IMR-90 (cell line): Measurements from ENCODE around the gene SERPINH1. TPM values are rescaled to one million over a fixed set of nuclear protein-coding genes. Genes with fewer than 3 reads are reported as not detected.

Experiments used
- ATAC-seq: fragments of 200-7000 bp; cut with Tn5 transposase; 2 replicates; pipeline ENCODE4 v1.9.1; 2020; ENCODE audit warnings: low read depth, mild to moderate bottlenecking, moderate library complexity
- BruUV-seq: library from RNA; stranded (reverse); fragments of 400-500 nt; replicated peaks from 2 replicates; lab custom pipeline; 2021; lab: Mats Ljungman, UMichigan
- CTCF ChIA-PET: fragments of 300-600 bp; formaldehyde crosslinking; extraction: SDS; loops from one replicate; lab custom pipeline; 2021; ENCODE audit warnings: antibody characterized with exemption; lab: Yijun Ruan, JAX
- POLR2A ChIA-PET: fragments of 300-600 bp; sonication (Branson Sonifier 250); formaldehyde crosslinking; loops from one replicate; lab custom pipeline; 2022; ENCODE audit warnings: antibody characterized with exemption; ENCODE audit not compliant: unreplicated experiment; lab: Charles Lee
- DNase-seq: peaks from one replicate; pipeline ENCODE4 v3.0.0; 2013
- H2AFZ ChIP-seq: replicated peaks from 2 replicates; pipeline ENCODE3; 2013; ENCODE audit warnings: low read length, mild to moderate bottlenecking; ENCODE audit not compliant: poor library complexity
- H2AK5ac ChIP-seq: 2 replicates; pipeline ENCODE4 v1.6.1; 2013; ENCODE audit warnings: low read depth, low read length, inconsistent platforms
- H2AK9ac ChIP-seq: replicated peaks from 2 replicates; pipeline ENCODE3; 2013; ENCODE audit warnings: mild to moderate bottlenecking, low read depth, low read length, moderate library complexity; ENCODE audit not compliant: poor library complexity
- H2BK120ac ChIP-seq: 2 replicates; pipeline ENCODE4 v1.6.1; 2013; ENCODE audit warnings: low read depth, low read length, inconsistent platforms
- H2BK15ac ChIP-seq: 3 replicates; pipeline ENCODE4 v1.6.1; 2013; ENCODE audit warnings: low read depth, low read length, inconsistent platforms
- H2BK20ac ChIP-seq: 2 replicates; pipeline ENCODE4 v1.6.1; 2013; ENCODE audit warnings: low read depth, mild to moderate bottlenecking, inconsistent platforms, low read length, moderate library complexity
- H2BK5ac ChIP-seq: 2 replicates; pipeline ENCODE4 v1.6.1; 2013; ENCODE audit warnings: mild to moderate bottlenecking, low read depth, low read length, inconsistent platforms; ENCODE audit not compliant: poor library complexity, severe bottlenecking
- H3K14ac ChIP-seq: replicated peaks from 2 replicates; pipeline ENCODE4 v1.6.1; 2013; ENCODE audit warnings: low read depth, low read length, inconsistent platforms
- H3K18ac ChIP-seq: 2 replicates; pipeline ENCODE4 v1.6.1; 2013; ENCODE audit warnings: low read depth, low read length, control low read depth
- H3K23ac ChIP-seq: 2 replicates; pipeline ENCODE4 v1.6.1; 2013; ENCODE audit warnings: low read depth, low read length, inconsistent platforms
- H3K27ac ChIP-seq: 2 replicates; pipeline ENCODE4 v1.5.1; 2013; ENCODE audit warnings: mild to moderate bottlenecking, control low read depth, low read length; ENCODE audit not compliant: insufficient read depth
- H3K27me3 ChIP-seq: 2 replicates; pipeline ENCODE4 v1.6.1; 2013; ENCODE audit warnings: low read length; ENCODE audit not compliant: control insufficient read depth, insufficient read depth
- H3K36me3 ChIP-seq: 2 replicates; pipeline ENCODE4 v1.6.1; 2013; ENCODE audit warnings: low read length, mixed read lengths; ENCODE audit not compliant: control insufficient read depth, insufficient read depth
- H3K4ac ChIP-seq: 2 replicates; pipeline ENCODE4 v1.6.1; 2013; ENCODE audit warnings: low read depth, low read length, inconsistent platforms
- H3K4me1 ChIP-seq: 2 replicates; pipeline ENCODE4 v1.6.1; 2013; ENCODE audit warnings: low read length, mixed read lengths; ENCODE audit not compliant: control insufficient read depth, insufficient read depth
- H3K4me2 ChIP-seq: 2 replicates; pipeline ENCODE4 v1.6.1; 2013; ENCODE audit warnings: low read depth, mild to moderate bottlenecking, control low read depth, low read length, moderate library complexity
- H3K4me3 ChIP-seq: 2 replicates; pipeline ENCODE4 v1.5.1; 2013; ENCODE audit warnings: low read depth, mild to moderate bottlenecking, control low read depth, low read length, moderate library complexity; ENCODE audit not compliant: insufficient read depth
- H3K56ac ChIP-seq: 2 replicates; pipeline ENCODE4 v1.6.1; 2013; ENCODE audit warnings: low read length, inconsistent platforms; ENCODE audit not compliant: insufficient read depth; ENCODE audit errors: extremely low read depth
- H3K79me1 ChIP-seq, 2 experiments: 2 replicates each; pipeline ENCODE4 v1.6.1; 2013; ENCODE audit warnings: low read length in 2 of 2, inconsistent platforms in 1 of 2, low read depth in 1 of 2
- H3K9ac ChIP-seq: 2 replicates; pipeline ENCODE4 v1.6.1; 2013; ENCODE audit warnings: low read depth, low read length, control low read depth
- H3K9me1 ChIP-seq: 2 replicates; pipeline ENCODE4 v1.6.1; 2013; ENCODE audit warnings: low read length, inconsistent platforms; ENCODE audit not compliant: insufficient read depth
- H3K9me3 ChIP-seq: 2 replicates; pipeline ENCODE4 v1.6.1; 2013; ENCODE audit warnings: low read length; ENCODE audit not compliant: control insufficient read depth, insufficient read depth
- H4K20me1 ChIP-seq: 2 replicates; pipeline ENCODE4 v1.6.1; 2013; ENCODE audit warnings: low read length, inconsistent platforms; ENCODE audit not compliant: insufficient read depth
- H4K5ac ChIP-seq: 2 replicates; pipeline ENCODE4 v1.6.1; 2013; ENCODE audit warnings: mild to moderate bottlenecking, low read depth, low read length, control low read depth
- H4K8ac ChIP-seq, 2 experiments: 2 replicates each; pipeline ENCODE4 v1.6.1; 2013; ENCODE audit warnings: low read depth in 2 of 2, low read length in 2 of 2, control low read depth in 1 of 2, inconsistent platforms in 1 of 2
- H4K91ac ChIP-seq: 2 replicates; pipeline ENCODE4 v1.6.1; 2013; ENCODE audit warnings: low read depth, low read length, inconsistent platforms; ENCODE audit not compliant: insufficient read depth
- BHLHE40 ChIP-seq: fragments of 150-350 bp; IDR thresholded peaks from 2 replicates; pipeline ENCODE4 v1.6.1; 2016; ENCODE audit warnings: mild to moderate bottlenecking, low read depth, low read length
- CEBPB ChIP-seq: IDR thresholded peaks from 2 replicates; pipeline ENCODE4 v1.6.1; 2012; ENCODE audit warnings: low read depth, low read length, improper control_type of control experiment
- CHD1 ChIP-seq: IDR thresholded peaks from 2 replicates; pipeline ENCODE4 v1.6.1; 2012; ENCODE audit warnings: low read depth, low read length, improper control_type of control experiment
- FOS ChIP-seq: fragments of 150-350 bp; IDR thresholded peaks from 2 replicates; pipeline ENCODE4 v1.6.1; 2016; ENCODE audit warnings: low read depth, low read length
- MAFK ChIP-seq: IDR thresholded peaks from 2 replicates; pipeline ENCODE4 v1.6.1; 2012; ENCODE audit warnings: low read depth, low read length, improper control_type of control experiment
- MAZ ChIP-seq: IDR thresholded peaks from 2 replicates; pipeline ENCODE4 v1.6.1; 2012; ENCODE audit warnings: low read depth, mild to moderate bottlenecking, low read length, improper control_type of control experiment, moderate library complexity, borderline replicate concordance
- MXI1 ChIP-seq: IDR thresholded peaks from 2 replicates; pipeline ENCODE4 v1.6.1; 2012; ENCODE audit warnings: low read depth, mild to moderate bottlenecking, low read length, moderate library complexity, borderline replicate concordance
- NFE2L2 ChIP-seq: fragments of 150-350 bp; IDR thresholded peaks from 2 replicates; pipeline ENCODE4 v1.6.1; 2016; ENCODE audit warnings: low read depth, mild to moderate bottlenecking, low read length
- POLR2A ChIP-seq: IDR thresholded peaks from 2 replicates; pipeline ENCODE4 v1.6.1; 2012; ENCODE audit warnings: mild to moderate bottlenecking, low read depth, low read length
- RAD21 ChIP-seq: IDR thresholded peaks from 2 replicates; pipeline ENCODE4 v1.6.1; 2012; ENCODE audit warnings: low read length, improper control_type of control experiment
- RCOR1 ChIP-seq: IDR thresholded peaks from 2 replicates; pipeline ENCODE4 v1.6.1; 2012; ENCODE audit warnings: mild to moderate bottlenecking, low read length, improper control_type of control experiment; ENCODE audit not compliant: insufficient replicate concordance
- RFX5 ChIP-seq: IDR thresholded peaks from 2 replicates; pipeline ENCODE4 v1.8.0; 2012; ENCODE audit warnings: low read depth, mild to moderate bottlenecking, low read length, moderate library complexity
- SMC3 ChIP-seq: fragments of 150-350 bp; IDR thresholded peaks from 2 replicates; pipeline ENCODE4 v1.6.1; 2016; ENCODE audit warnings: low read depth, mild to moderate bottlenecking, antibody characterized with exemption, low read length, moderate library complexity
- WGBS, 2 experiments: methylation state at CpG; one replicate each; pipeline versions ENCODE4 v1.1.5 to v1.1.7; 2013; ENCODE audit warnings: missing lambda C conversion rate in 2 of 2; ENCODE audit not compliant: insufficient read length in 1 of 2; ENCODE audit errors: extremely low coverage in 2 of 2; 5-methylcytosine and 5-hydroxymethylcytosine counted together
- dilution Hi-C: fragments of 300-500 bp; cut with HindIII; formaldehyde crosslinking; loops from one replicate; pipeline ENCODE4 v1.14.3; 2018; ENCODE audit warnings: low sequenced_read_pairs; ENCODE audit not compliant: unreplicated experiment
- in situ Hi-C: fragments of 300-500 bp; cut with MboI; formaldehyde crosslinking; loops from 3 replicates; pipeline ENCODE4 v1.14.3; 2019; ENCODE audit warnings: low sequenced_read_pairs, inconsistent platforms, mixed read lengths
- intact Hi-C: fragments of 100-400 bp; cut with micrococcal nuclease; formaldehyde crosslinking; loops from 2 replicates; pipeline ENCODE4 v1.10.0; 2022
- polyA plus RNA-seq, 3 experiments: library from polyadenylated mRNA; depleted of rRNA; stranded (reverse); fragments of >200 nt; gene quantifications; 2 replicates each; pipeline ENCODE4 v1.2.3, GENCODE V29; 2012; ENCODE audit warnings: low replicate concordance in 1 of 3
- total RNA-seq: library from RNA; depleted of rRNA; stranded (reverse); fragments of >200 nt; gene quantifications from 2 replicates; pipeline ENCODE4 v1.2.3, GENCODE V29; 2012
- TF ChIP-seq, protein P1 (sequence below): fragments of 150-350 bp; IDR thresholded peaks from 2 replicates; pipeline ENCODE4 v1.6.1; 2017; ENCODE audit warnings: mild to moderate bottlenecking, antibody characterized with exemption, low read length, low read depth
- TF ChIP-seq, protein P2 (sequence below): conservative IDR thresholded peaks from 2 replicates; pipeline ENCODE4 v1.5.1; 2012; ENCODE audit warnings: mild to moderate bottlenecking, low read depth, low read length, improper control_type of control experiment
- TF ChIP-seq, protein P3 (sequence below): fragments of 150-350 bp; IDR thresholded peaks from 2 replicates; pipeline ENCODE4 v1.6.1; 2016; ENCODE audit warnings: low read depth, mild to moderate bottlenecking, low read length, moderate library complexity, borderline replicate concordance

Gene SERPINH1
- total and polyA plus RNA-seq, 2 of the 4 experiments (the other 2 are of a cell fraction), result 841 to 1,857 TPM

DNA sequence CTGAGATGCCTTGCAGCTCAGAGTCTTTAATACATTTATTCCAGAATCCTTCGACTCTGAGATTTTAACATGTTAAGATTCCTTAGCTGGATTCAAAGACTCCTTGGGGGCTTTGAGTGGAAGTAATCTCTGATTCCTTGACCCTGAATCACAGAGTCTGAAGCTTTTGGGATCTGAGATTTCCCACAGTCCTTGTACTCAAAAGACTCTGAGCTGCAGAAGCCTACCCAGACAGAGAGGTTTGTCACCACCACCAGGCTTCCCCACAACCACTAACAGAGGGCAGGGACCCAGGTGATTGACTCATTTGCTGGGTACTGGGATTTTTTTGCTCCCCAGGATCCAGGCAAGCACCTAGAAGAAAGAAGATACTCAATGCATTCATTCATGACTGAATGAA, 1.4 kb upstream of the SERPINH1 start:
- H2AK9ac ChIP-seq, result peak overlapping the region; percentile 22
- ChIA-PET CTCF (interaction anchor here (0.6 to 1.0 kb wide), 2 partner anchors 22 to 42 kb away, joined by 3 to 4 read pairs; no protein-coding TSS in a partner anchor), POLR2A (interaction anchor here (0.5 kb wide), 1 partner anchor 166 kb away, joined by 4 read pairs; no protein-coding TSS in a partner anchor)
- intact Hi-C loops (no loop called here), in situ Hi-C loops (no loop called here), dilution Hi-C loops (no loop called here)
- no peak overlapping the region for H3K4me3 ChIP-seq
- H3K4me2 ChIP-seq, result no peak overlapping the region
- H2AK5ac ChIP-seq, result no peak overlapping the region
- no peak overlapping the region for H3K18ac ChIP-seq
- peaks cover 47% of the 10 kb centered on the region for H3K4me1 ChIP-seq
- TF ChIP-seq RFX5 (no peak), RAD21 (no peak), CHD1 (no peak), POLR2A (no peak), SMC3 (no peak), MAFK (no peak), MAZ (no peak), RCOR1 (no peak), MXI1 (no peak), CEBPB (no peak), FOS (no peak), NFE2L2 (no peak), BHLHE40 (no peak)
- TF ChIP-seq, protein P1, sequence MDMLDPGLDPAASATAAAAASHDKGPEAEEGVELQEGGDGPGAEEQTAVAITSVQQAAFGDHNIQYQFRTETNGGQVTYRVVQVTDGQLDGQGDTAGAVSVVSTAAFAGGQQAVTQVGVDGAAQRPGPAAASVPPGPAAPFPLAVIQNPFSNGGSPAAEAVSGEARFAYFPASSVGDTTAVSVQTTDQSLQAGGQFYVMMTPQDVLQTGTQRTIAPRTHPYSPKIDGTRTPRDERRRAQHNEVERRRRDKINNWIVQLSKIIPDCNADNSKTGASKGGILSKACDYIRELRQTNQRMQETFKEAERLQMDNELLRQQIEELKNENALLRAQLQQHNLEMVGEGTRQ, result no peak
- TF ChIP-seq, protein P2, sequence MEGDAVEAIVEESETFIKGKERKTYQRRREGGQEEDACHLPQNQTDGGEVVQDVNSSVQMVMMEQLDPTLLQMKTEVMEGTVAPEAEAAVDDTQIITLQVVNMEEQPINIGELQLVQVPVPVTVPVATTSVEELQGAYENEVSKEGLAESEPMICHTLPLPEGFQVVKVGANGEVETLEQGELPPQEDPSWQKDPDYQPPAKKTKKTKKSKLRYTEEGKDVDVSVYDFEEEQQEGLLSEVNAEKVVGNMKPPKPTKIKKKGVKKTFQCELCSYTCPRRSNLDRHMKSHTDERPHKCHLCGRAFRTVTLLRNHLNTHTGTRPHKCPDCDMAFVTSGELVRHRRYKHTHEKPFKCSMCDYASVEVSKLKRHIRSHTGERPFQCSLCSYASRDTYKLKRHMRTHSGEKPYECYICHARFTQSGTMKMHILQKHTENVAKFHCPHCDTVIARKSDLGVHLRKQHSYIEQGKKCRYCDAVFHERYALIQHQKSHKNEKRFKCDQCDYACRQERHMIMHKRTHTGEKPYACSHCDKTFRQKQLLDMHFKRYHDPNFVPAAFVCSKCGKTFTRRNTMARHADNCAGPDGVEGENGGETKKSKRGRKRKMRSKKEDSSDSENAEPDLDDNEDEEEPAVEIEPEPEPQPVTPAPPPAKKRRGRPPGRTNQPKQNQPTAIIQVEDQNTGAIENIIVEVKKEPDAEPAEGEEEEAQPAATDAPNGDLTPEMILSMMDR, result no peak
- TF ChIP-seq, protein P3, sequence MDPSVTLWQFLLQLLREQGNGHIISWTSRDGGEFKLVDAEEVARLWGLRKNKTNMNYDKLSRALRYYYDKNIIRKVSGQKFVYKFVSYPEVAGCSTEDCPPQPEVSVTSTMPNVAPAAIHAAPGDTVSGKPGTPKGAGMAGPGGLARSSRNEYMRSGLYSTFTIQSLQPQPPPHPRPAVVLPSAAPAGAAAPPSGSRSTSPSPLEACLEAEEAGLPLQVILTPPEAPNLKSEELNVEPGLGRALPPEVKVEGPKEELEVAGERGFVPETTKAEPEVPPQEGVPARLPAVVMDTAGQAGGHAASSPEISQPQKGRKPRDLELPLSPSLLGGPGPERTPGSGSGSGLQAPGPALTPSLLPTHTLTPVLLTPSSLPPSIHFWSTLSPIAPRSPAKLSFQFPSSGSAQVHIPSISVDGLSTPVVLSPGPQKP, result no peak
- H4K91ac ChIP-seq, result peak overlapping the region; percentile 31; the same call in 1 of the 2 replicates
- peak overlapping the region; percentile 7 for H3K9ac ChIP-seq
- WGBS, 2 experiments, result no CpG with 5 or more reads among the region's 1 CpG
- BruUV-seq, result no TSS peak
- peaks cover 34% of the 10 kb centered on the region for H4K20me1 ChIP-seq
- peak overlapping the region; percentile 75 for H2BK5ac ChIP-seq
- DNase-seq (peak; percentile 45), ATAC-seq (no peak)
- H3K36me3 ChIP-seq, result peaks cover 14% of the 10 kb centered on the region
- no peaks in the 10 kb centered on the region for H3K9me3 ChIP-seq
- peak overlapping the region in 1 of 2 experiments; percentile 33; a peak in 1 of 4 replicates for H4K8ac ChIP-seq
- no peak overlapping the region; the same call in 1 of the 2 replicates for H3K56ac ChIP-seq
- 0 out of 2 replicates have a peak overlapping the region, but pooled peaks have one; percentile 91 for H3K14ac ChIP-seq
- peak overlapping the region; percentile 96 for H3K4ac ChIP-seq
- H2BK15ac ChIP-seq, result peak overlapping the region; percentile 49; the same call in 1 of the 3 replicates
- peaks cover 10 to 51% of the 10 kb centered on the region in 2 experiments for H3K79me1 ChIP-seq
- peak overlapping the region; percentile 92 for H2BK120ac ChIP-seq
- peak overlapping the region; percentile 29; the same call in 1 of the 2 replicates for H3K27ac ChIP-seq
- peaks cover 25% of the 10 kb centered on the region for H3K9me1 ChIP-seq
- H2BK20ac ChIP-seq, result peak overlapping the region; percentile 41
- H3K27me3 ChIP-seq, result no peaks in the 10 kb centered on the region
- peak overlapping the region; percentile 95; the same call in 1 of the 2 replicates for H3K23ac ChIP-seq
- H2AFZ ChIP-seq, result no peak overlapping the region
- H4K5ac ChIP-seq, result no peak overlapping the region
